T-helper 22 cell (primary cell): ENCODE data around the gene CD63.

Source experiments
- DNase-seq: peaks from one replicate; pipeline ENCODE4 v3.0.0-alpha.2; 2020; ENCODE audit warnings: low read depth

CD63 gene

GRCh38 chr12:55720894-55721444 is 7.8 kb downstream of the CD63 start:
- no peak for DNase-seq

- DNase-seq, result no peak
Measured at GRCh38 chr12:55720071-55720564, 8.7 kb downstream of the CD63 start, which contains the start of gene RDH5. Gene RDH5 (plus strand): TSS chr12:55720393. CDS start chr12:55721185, 792 bp downstream.

- DNase-seq, result no peak
Measured at GRCh38 chr12:55719371-55719770, 9.4 kb downstream of the CD63 start.

GRCh38 chr12:55718624-55719275 is 10.1 kb downstream of the CD63 start:
- DNase-seq, result no peak

GRCh38 chr12:55718015-55718414 is 10.8 kb downstream of the CD63 start:
- DNase-seq, result no peak

- DNase-seq, result no peak
Measured at GRCh38 chr12:55717011-55718007, 11.5 kb downstream of the CD63 start.

- DNase-seq, result no peak
Measured at GRCh38 chr12:55716582-55716957, 12.2 kb downstream of the CD63 start.

- DNase-seq, result peak; percentile 92
Measured at GRCh38 chr12:55715833-55716581, 12.8 kb downstream of the CD63 start, which contains the start of gene BLOC1S1. Gene BLOC1S1 (plus strand): TSS chr12:55716046. CDS start chr12:55716052, 6 bp downstream.

- DNase-seq, result no peak
Measured at GRCh38 chr12:55715169-55715764, 13.5 kb downstream of the CD63 start.

GRCh38 chr12:55713721-55714120 is 15.1 kb downstream of the CD63 start:
- no peak for DNase-seq

GRCh38 chr12:55712700-55713415 is 16.0 kb downstream of the CD63 start:
- DNase-seq, result no peak

GRCh38 chr12:55711786-55712553 is 16.8 kb downstream of the CD63 start:
- no peak for DNase-seq

GRCh38 chr12:55708695-55709233 is 20.0 kb downstream of the CD63 start:
- DNase-seq, result no peak

GRCh38 chr12:55707841-55708694 is 20.7 kb downstream of the CD63 start, which contains the start of gene ITGA7:
Gene ITGA7 (minus strand): TSS chr12:55707904. CDS start chr12:55707682, 222 bp downstream.
- DNase-seq, result peak; percentile 54

GRCh38 chr12:55707219-55707671 is 21.6 kb downstream of the CD63 start:
- DNase-seq, result no peak

GRCh38 chr12:55706568-55707218 is 22.1 kb downstream of the CD63 start:
- no peak for DNase-seq

GRCh38 chr12:55705782-55706402 is 22.9 kb downstream of the CD63 start:
- DNase-seq, result no peak
